Activated T-helper 1 cell treated with anti-CD3 and anti-CD28 coated beads, Interleukin-2, amount 50 U/mL, for 16 hours (primary cell): Measurements from ENCODE around the gene NXT1.
"Not testable (repeated sequence)": the region's sequence is repeated elsewhere in the genome, so short reads cannot be mapped to it uniquely, and the experiment has no call there.

Experiments
- DNase-seq, 2 donors: peaks; one replicate each; pipeline ENCODE4 v3.0.0-alpha.2; 2020; ENCODE audit warnings: low read depth in 1 of 2, low spot score in 1 of 2

Gene NXT1

DNA sequence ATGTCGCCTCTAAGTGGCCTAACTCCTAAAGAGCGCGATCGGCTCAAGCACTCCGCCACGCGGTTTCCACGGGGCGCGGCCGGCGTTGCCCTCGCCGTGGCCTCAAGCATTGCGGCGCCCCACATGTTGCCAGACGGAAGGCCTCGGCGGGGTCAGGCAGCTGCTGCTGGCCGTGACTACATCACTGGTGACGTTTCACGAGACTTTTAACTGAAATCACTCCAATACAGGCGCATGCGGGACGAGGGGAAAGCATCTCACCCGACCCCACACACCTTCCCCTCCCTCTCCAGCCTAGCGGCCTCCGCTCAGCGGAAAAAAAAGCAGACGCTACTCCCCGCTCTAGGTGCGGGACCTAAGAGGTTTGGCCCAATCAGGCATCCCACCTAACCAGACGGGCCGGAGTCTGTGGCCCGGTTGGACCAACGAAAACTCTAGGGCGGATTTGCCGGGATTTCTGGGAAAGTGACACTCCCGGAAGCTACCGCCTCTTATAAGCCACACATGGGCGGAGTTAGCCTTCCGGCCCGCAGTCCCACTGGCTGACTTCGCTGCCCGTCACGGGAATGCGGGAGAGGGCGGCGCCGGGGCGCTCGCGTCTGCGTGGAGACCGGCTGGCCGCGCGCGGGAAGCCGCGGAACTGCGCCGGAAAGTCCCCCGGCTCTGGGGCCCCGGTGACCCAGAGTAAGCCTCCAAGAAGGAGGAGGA is at the start of gene NXT1:
Gene NXT1, plus strand, starts transcription at position 596 of the 708 bp plus-strand sequence. CDS start 3,251 bp downstream, outside the sequence.
- DNase-seq, result peak; percentile 87 to 93

DNA sequence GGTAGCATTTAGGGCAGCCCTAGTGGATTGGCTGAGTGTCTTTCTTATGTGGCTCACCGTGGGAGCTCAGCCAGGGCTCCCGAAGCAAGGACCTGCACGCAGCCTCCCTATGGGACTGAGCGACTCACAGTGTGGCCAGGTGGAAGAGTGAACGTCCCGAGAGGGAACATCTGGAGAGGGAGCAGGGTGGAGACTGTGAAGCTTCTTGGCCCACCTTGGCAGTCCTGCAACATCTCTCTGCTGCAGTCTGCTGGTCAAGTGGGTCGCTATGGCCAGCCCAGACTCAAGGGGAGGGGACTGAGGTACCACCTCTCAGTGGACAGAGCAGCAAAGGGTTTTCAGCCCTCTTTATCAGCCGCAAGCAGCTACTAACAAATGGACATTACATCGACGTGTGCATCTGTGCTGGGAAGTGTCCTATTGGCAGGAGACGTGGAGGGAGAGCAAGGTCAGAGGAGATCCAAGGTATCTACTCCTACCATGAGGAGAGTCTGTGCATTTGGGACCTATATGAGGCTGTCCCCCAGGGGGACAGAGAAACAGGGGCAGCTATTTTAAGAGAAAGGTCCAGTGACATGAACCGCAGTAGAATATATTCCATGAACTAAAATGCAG is 49.0 kb upstream of the NXT1 start:
- no peak for DNase-seq

DNA sequence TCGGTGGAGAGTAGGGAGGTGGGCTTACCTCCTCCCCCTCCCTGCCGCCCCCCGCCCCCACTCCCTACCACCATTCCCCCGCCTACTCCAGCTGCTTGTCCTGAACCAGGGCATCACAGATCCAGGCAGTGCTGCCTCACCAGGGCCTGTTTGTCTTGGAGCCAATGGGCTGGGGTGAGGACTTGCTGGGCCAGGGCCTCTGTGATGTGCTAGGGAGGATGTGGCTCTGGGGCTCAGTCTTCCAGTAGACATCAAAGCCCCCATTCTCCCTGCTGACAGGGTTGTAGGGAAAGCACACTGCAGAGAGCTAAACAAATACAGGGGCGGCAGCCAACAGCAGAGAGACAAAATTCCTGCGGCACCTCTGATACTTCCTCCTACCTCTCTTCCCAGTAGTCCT is 48.2 kb upstream of the NXT1 start:
- DNase-seq, result no peak

DNA sequence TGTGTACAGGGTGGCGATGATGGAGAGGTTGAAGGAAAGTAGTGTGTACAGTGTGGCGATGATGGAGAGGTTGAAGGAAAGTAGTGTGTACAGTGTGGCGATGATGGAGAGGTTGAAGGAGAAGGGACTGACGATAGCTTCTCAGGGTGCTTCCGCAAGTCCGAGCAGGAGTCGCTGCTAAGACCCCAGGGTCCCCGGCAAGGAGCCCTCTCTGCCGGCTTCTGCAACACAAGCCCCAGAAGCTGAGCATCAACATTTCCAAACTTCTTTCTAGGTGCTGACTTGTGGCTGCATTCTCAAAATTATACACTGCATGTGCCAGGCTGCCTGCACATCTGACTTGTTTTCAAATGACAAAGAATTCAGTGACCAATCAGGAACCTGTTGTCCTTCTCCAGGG is 47.8 kb upstream of the NXT1 start:
- no peak for DNase-seq

- DNase-seq, result no peak
Measured at GRCh38 chr20:23303325-23304102, 47.1 kb upstream of the NXT1 start.

GRCh38 chr20:23304616-23305015 is 46.0 kb upstream of the NXT1 start:
- no peak for DNase-seq

- DNase-seq, result no peak
Measured at GRCh38 chr20:23305098-23305497, 45.5 kb upstream of the NXT1 start.

DNA sequence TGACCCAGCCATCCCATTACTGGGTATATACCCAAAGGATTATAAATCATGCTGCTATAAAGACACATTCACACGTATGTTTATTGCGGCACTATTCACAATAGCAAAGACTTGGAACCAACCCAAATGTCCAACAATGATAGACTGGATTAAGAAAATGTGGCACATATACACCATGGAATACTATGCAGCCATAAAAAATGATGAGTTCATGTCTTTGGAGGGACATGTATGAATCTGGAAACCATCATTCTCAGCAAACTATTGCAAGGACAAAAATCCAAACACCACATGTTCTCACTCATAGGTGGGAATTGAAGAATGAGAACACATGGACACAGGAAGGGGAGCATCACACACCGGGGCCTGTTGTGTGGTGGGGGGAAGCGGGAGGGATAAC is 43.2 kb upstream of the NXT1 start:
- not testable (repeated sequence) for DNase-seq

GRCh38 chr20:23308024-23308423 is 42.6 kb upstream of the NXT1 start:
- DNase-seq, result no peak

DNA sequence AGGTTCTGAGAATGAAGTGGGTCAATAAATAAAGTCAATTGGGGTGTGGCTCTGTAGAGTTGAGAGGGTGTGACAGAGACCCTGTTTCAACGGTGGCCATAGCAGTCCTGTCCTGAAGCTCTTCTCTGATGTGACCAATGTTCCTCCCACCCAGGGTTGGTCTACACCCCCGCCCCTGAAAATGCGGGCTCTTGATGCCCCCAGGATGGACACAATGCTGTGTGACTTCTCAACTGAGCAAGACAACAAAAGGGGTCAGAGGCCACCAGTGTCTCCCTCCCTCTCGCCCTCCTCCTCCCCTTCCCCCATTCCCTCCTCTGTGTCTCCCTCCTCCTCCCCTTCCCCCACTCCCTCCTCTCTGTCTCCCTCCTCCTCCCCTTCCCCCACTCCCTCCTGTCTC is 41.7 kb upstream of the NXT1 start:
- DNase-seq, result no peak

DNA sequence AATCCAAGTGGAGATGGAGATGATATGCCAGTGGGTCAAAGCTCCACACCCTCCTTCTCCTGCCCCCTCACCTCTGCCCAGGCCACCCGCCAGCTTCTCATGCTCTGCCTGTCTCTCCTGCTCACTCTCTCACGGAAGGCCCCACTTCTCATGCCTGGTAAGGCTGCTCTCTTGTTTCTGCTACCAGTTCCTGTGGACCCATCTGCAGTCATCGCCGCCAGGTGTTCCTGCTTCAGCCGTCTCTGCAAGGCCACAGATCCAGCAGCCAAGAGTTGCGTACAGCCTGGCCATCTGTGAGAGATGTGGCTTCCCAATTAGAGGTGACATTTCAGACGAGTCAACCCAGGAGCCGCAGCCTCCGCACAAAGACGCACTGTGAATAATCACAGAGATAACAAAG is 40.8 kb upstream of the NXT1 start:
- DNase-seq, result no peak

- DNase-seq, result no peak
Measured at GRCh38 chr20:23311947-23312506, 38.6 kb upstream of the NXT1 start.

GRCh38 chr20:23313271-23313670 is 37.3 kb upstream of the NXT1 start:
- DNase-seq, result no peak

DNA sequence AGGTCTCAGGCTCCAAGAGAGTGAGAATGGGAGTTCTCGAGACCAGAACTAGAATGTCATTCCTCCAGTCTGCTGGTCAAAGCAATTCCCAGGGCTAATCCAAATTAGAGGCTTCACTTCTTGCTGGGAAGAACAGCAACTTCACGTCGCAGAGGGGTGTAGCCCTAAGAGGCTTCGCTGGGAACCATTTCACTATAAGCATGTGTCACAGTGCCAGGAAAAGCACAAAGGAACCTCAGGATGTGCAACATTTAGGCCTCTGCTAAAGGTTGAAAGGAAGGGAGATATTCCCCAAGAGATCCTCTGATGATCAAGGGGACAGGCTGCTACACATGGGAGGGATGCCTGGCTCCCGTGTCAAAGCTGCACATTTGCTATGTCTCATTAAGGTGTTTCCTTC is 35.9 kb upstream of the NXT1 start:
- DNase-seq, result no peak

DNA sequence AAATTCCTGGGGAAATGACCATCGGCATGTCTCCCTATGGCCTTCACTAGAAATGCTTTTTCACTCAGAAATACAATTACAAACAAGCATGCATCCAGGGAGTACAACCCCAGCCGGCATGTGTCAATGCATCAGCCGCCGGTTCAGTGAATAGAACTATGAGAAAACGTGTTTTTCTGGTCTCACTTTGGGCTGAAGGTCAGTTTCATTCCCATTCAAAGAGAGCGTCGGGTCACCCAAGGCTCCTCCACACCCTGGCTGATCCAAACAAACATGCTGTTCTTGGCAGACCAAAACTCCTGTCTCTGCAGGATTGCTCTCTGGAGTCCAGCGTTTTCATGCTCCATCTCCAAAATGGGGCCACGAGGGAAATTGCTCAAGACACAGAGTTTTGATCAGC is 35.5 kb upstream of the NXT1 start:
- DNase-seq, result no peak

GRCh38 chr20:23316626-23317025 is 34.0 kb upstream of the NXT1 start:
- no peak for DNase-seq

GRCh38 chr20:23317081-23317480 is 33.5 kb upstream of the NXT1 start:
- no peak for DNase-seq

GRCh38 chr20:23318347-23318746 is 32.2 kb upstream of the NXT1 start:
- no peak for DNase-seq

- DNase-seq, result no peak
Measured at GRCh38 chr20:23320317-23320716, 30.3 kb upstream of the NXT1 start.

- DNase-seq, result no peak
Measured at GRCh38 chr20:23325107-23325506, 25.5 kb upstream of the NXT1 start.

- DNase-seq, result no peak
Measured at GRCh38 chr20:23326774-23327173, 23.8 kb upstream of the NXT1 start.
